Suprapubic skin (tissue), 4 donors: ENCODE data around the gene COL19A1. TPM values are rescaled to one million over a fixed set of nuclear protein-coding genes. Genes with fewer than 3 reads are reported as not detected.

Experiments used
- DNase-seq, 2 donors: peaks; one replicate each; pipeline ENCODE4 v3.0.0-alpha.2; 2019; ENCODE audit warnings: low spot score in 2 of 2
- H3K27ac ChIP-seq: fragments of 200-600 bp; sonication (generic); one replicate; pipeline ENCODE4 v1.5.1; 2019
- H3K27me3 ChIP-seq: fragments of 200-600 bp; sonication (generic); one replicate; pipeline ENCODE4 v1.5.1; 2019
- H3K36me3 ChIP-seq: fragments of 200-600 bp; sonication (generic); one replicate; pipeline ENCODE4 v1.5.1; 2019
- H3K4me1 ChIP-seq: fragments of 200-600 bp; sonication (generic); one replicate; pipeline ENCODE4 v1.5.1; 2019
- H3K4me3 ChIP-seq: fragments of 200-600 bp; sonication (generic); one replicate; pipeline ENCODE4 v1.5.1; 2019; ENCODE audit warnings: mild to moderate bottlenecking
- H3K9me3 ChIP-seq: fragments of 200-600 bp; sonication (generic); one replicate; pipeline ENCODE4 v1.5.1; 2019
- EP300 ChIP-seq: sonication (generic); formaldehyde crosslinking; IDR thresholded peaks from one replicate; pipeline ENCODE4 v1.6.1; 2017; ENCODE audit warnings: antibody characterized with exemption
- POLR2A ChIP-seq, 2 donors: fragments of 450-650 bp; IDR thresholded peaks; one replicate each; pipeline ENCODE4 v1.6.1; 2017; ENCODE audit warnings: antibody characterized with exemption in 2 of 2, mild to moderate bottlenecking in 2 of 2, moderate library complexity in 2 of 2
- POLR2AphosphoS5 ChIP-seq, 3 donors: sonication (generic); formaldehyde crosslinking; IDR thresholded peaks; one replicate each; pipeline ENCODE4 v1.6.1; 2017; ENCODE audit warnings: antibody characterized with exemption in 3 of 3
- WGBS: methylation state at CpG from one replicate; pipeline ENCODE4 v1.1.5; 2018; 5-methylcytosine and 5-hydroxymethylcytosine counted together
- total RNA-seq, 4 donors: library from RNA; depleted of rRNA; stranded (reverse); fragments of >200 nt; gene quantifications; one replicate each; pipeline ENCODE4 v1.1.0, GENCODE V29; 2016
- TF ChIP-seq, protein P1 (sequence below), 2 donors: fragments of 200-600 bp in 1 of 2; fragments of 450-650 bp in 1 of 2; sonication (generic) in 1 of 2; IDR thresholded peaks; one replicate each; pipeline ENCODE4 v1.5.1; 2016 to 2019; ENCODE audit warnings: antibody characterized with exemption in 2 of 2, mild to moderate bottlenecking in 1 of 2, moderate library complexity in 1 of 2

The COL19A1 gene
- total RNA-seq, 4 donors from 2014 or later, result 0.10 TPM; not detected in 3

DNA sequence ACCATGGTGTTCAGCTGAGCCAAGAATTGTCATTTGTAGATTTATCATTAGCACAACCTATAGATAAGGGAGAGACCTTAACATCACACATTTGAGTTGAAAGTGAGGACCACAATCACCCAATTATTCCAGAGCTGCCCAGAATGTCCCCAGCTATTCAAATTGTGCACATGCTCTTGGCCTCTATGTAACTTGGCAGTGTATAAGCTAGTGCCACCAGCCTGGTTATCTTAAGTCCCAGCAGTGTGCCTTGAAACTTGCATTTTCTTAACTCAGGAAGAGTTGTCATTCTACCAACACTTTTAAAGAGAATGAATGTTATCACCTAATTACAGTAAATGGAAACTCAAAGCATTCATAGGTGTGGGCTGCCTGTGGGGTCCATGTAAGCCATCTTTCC, 245.4 kb downstream of the COL19A1 start:
- no peak overlapping the region for H3K4me3 ChIP-seq
- no peaks in the 10 kb centered on the region for H3K4me1 ChIP-seq
- no peak for DNase-seq
- no peaks in the 10 kb centered on the region for H3K36me3 ChIP-seq
- H3K27me3 ChIP-seq, result no peaks in the 10 kb centered on the region
- no peaks in the 10 kb centered on the region for H3K9me3 ChIP-seq
- H3K27ac ChIP-seq, result no peak overlapping the region
- TF ChIP-seq EP300 (no peak), POLR2AphosphoS5 (IDR thresholded peaks at IDR 0.05) (no peak), POLR2A (IDR thresholded peaks at IDR 0.05) (no peak)
- TF ChIP-seq, protein P1, sequence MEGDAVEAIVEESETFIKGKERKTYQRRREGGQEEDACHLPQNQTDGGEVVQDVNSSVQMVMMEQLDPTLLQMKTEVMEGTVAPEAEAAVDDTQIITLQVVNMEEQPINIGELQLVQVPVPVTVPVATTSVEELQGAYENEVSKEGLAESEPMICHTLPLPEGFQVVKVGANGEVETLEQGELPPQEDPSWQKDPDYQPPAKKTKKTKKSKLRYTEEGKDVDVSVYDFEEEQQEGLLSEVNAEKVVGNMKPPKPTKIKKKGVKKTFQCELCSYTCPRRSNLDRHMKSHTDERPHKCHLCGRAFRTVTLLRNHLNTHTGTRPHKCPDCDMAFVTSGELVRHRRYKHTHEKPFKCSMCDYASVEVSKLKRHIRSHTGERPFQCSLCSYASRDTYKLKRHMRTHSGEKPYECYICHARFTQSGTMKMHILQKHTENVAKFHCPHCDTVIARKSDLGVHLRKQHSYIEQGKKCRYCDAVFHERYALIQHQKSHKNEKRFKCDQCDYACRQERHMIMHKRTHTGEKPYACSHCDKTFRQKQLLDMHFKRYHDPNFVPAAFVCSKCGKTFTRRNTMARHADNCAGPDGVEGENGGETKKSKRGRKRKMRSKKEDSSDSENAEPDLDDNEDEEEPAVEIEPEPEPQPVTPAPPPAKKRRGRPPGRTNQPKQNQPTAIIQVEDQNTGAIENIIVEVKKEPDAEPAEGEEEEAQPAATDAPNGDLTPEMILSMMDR (IDR thresholded peaks at IDR 0.05), result no peak

DNA sequence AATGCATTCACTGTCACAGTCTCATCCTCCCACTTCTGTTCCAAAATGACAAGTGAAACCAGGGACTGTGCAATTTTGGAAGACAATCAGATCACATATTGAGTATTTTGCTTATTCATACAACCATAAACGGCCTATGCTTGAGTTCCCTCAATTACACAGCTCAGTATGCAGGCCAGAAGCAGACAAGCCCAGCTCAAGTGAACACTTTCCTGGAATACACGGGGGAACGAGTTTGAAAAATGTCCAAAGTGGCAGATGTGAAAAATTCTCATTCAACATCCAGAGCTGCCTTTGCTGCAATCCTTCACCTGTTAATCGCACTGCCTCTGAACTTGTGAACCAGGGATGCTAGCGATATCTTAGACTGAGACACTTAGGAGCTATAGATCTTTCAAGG, 246.4 kb downstream of the COL19A1 start:
- TF ChIP-seq, protein P1 (IDR thresholded peaks at IDR 0.05), result no peak
- no peak for TF ChIP-seq EP300
- TF ChIP-seq POLR2A (IDR thresholded peaks at IDR 0.05), result no peak
- no peak for TF ChIP-seq POLR2AphosphoS5 (IDR thresholded peaks at IDR 0.05)
- no peak for DNase-seq
- Histone ChIP-seq H3K9me3 (no peaks in the 10 kb centered on the region), H3K4me1 (no peaks in the 10 kb centered on the region), H3K27ac (no peak overlapping the region), H3K4me3 (no peak overlapping the region), H3K27me3 (no peaks in the 10 kb centered on the region), H3K36me3 (no peaks in the 10 kb centered on the region)
- WGBS, result 27% methylated on average over 5 of the region's 5 CpGs

DNA sequence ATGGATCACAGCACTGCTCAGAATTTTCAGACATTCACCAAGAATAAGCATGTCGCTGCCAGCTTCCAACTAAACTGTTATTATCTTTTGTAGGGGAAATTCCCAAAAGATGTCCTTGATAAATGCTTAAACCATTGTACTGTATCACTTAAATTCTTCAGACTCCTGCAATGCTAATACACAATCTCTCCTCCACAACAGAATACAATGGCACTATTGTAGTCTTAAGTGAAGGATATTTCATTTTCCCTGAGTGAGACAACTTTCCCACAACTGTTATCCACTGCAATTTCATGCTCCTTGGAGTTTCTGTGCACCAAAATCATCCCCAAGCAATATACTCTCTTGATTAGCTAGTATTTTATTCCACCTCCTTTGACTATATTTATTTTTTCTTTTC, 246.8 kb downstream of the COL19A1 start:
- Histone ChIP-seq H3K27ac (no peak overlapping the region), H3K4me1 (no peaks in the 10 kb centered on the region), H3K9me3 (no peaks in the 10 kb centered on the region), H3K27me3 (no peaks in the 10 kb centered on the region), H3K36me3 (no peaks in the 10 kb centered on the region), H3K4me3 (no peak overlapping the region)
- TF ChIP-seq, protein P1 (IDR thresholded peaks at IDR 0.05), result no peak
- TF ChIP-seq POLR2AphosphoS5 (IDR thresholded peaks at IDR 0.05) (no peak), POLR2A (IDR thresholded peaks at IDR 0.05) (no peak), EP300 (no peak)
- WGBS, result 25% methylated on average over 1 of the region's 1 CpG
- DNase-seq, result no peak

DNA sequence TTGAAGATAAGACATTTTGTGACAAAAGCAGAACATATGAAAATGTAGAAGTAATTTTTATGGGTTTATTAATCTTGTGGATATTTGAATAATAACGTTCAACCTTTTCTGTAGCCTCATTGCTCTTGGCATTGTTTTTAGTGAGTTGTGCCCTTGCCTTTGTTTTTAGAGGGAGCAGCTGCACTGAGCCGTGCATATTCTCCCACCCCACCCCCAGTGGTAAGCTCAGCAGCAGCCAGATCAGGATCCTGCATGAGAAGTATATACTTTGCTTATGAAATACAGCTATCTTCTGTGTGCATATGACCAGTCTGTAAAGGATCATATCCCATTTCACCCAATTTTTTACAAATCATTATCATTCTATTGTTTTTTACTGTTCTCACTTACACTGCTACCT, 252.3 kb downstream of the COL19A1 start:
- Histone ChIP-seq H3K27ac (no peak overlapping the region), H3K9me3 (no peaks in the 10 kb centered on the region), H3K4me3 (no peak overlapping the region), H3K36me3 (no peaks in the 10 kb centered on the region), H3K4me1 (no peaks in the 10 kb centered on the region), H3K27me3 (no peaks in the 10 kb centered on the region)
- TF ChIP-seq EP300, result no peak
- TF ChIP-seq POLR2AphosphoS5 (IDR thresholded peaks at IDR 0.05), result no peak
- TF ChIP-seq POLR2A (IDR thresholded peaks at IDR 0.05), result no peak
- TF ChIP-seq, protein P1 (IDR thresholded peaks at IDR 0.05), result no peak
- no peak for DNase-seq
- WGBS, result 49% methylated on average over 2 of the region's 2 CpGs

DNA sequence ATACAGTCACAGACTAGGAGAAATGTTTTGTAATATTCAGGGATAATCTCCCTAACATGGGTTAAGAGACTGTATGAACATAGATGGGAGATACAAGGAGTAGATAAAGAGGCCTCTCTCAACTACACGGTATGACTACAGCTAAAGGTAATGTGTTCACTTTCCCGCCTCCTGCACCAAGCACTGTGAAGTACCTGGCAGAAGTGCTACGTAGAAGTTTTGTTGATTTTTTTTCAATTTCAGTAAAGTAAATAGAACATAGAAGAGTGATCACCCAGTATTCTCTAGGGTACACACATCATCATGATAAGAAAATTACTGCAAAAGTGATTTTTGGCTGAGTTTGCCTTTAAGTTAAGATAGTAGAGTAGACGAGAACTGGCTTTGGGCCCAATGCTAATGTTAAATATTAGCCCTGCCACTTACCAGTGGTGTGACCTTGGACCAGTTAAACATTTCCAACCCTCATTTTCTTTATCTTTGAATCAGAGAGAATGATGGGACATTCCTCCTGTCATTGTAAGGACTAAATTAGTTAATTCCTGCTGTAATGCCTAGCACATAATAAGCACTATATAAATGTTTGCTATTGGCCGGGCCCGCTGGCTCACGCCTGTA, 253.0 kb downstream of the COL19A1 start:
- Histone ChIP-seq H3K4me1 (no peaks in the 10 kb centered on the region), H3K36me3 (no peaks in the 10 kb centered on the region), H3K9me3 (no peaks in the 10 kb centered on the region), H3K27me3 (no peaks in the 10 kb centered on the region), H3K4me3 (no peak overlapping the region), H3K27ac (no peak overlapping the region)
- WGBS, result 81% methylated on average over 7 of the region's 7 CpGs
- DNase-seq, result no peak
- TF ChIP-seq EP300, result no peak
- TF ChIP-seq, protein P1 (IDR thresholded peaks at IDR 0.05), result no peak
